HepG2 (cell line): Measurements from ENCODE around the gene CCDC97. TPM values are rescaled to one million over a fixed set of nuclear protein-coding genes. Genes with fewer than 3 reads are reported as not detected.

ENCODE experiments used
- DRAP1 ChIP-seq: IDR thresholded peaks from 2 replicates; pipeline ENCODE4 v1.6.1; 2016; ENCODE audit warnings: missing genetic modification reagents, missing compliant biosample characterization
- HNF1A ChIP-seq, 2 experiments: sonication (generic) in 1 of 2; formaldehyde crosslinking in 1 of 2; IDR thresholded peaks; 2 replicates each; pipeline versions ENCODE4 v1.4.0 to v1.6.1; 2016 to 2020; ENCODE audit warnings: borderline replicate concordance in 1 of 2, low read depth in 1 of 2, mild to moderate bottlenecking in 1 of 2, missing genetic modification reagents in 1 of 2
- PAF1 ChIP-seq: IDR thresholded peaks from 2 replicates; pipeline ENCODE4 v1.6.1; 2016; ENCODE audit warnings: missing genetic modification reagents, missing compliant biosample characterization
- PRPF4 ChIP-seq: fragments of 200-400 bp; formaldehyde crosslinking; IDR thresholded peaks from 2 replicates; pipeline ENCODE4 v1.6.1; 2016; ENCODE audit warnings: low read length, low read depth; ENCODE audit not compliant: poor library complexity, severe bottlenecking
- RELA ChIP-seq: sonication (generic); formaldehyde crosslinking; IDR thresholded peaks from 2 replicates; pipeline ENCODE4 v1.4.0; 2020; ENCODE audit warnings: missing genetic modification reagents
- RXRA ChIP-seq: sonication (generic); formaldehyde crosslinking; IDR thresholded peaks from 2 replicates; pipeline ENCODE4 v1.5.1; 2020; ENCODE audit warnings: missing genetic modification reagents
- RXRB ChIP-seq: IDR thresholded peaks from 2 replicates; pipeline ENCODE4 v1.6.1; 2016; ENCODE audit warnings: borderline replicate concordance, missing genetic modification reagents, missing compliant biosample characterization
- SAP130 ChIP-seq: IDR thresholded peaks from 2 replicates; pipeline ENCODE4 v1.6.1; 2016; ENCODE audit warnings: low read depth
- TBP ChIP-seq: sonication (generic); formaldehyde crosslinking; IDR thresholded peaks from 2 replicates; pipeline ENCODE4 v1.5.0; 2020; ENCODE audit warnings: missing genetic modification reagents
- ZBTB25 ChIP-seq: IDR thresholded peaks from 2 replicates; pipeline ENCODE4 v1.6.1; 2018; ENCODE audit warnings: missing genetic modification reagents
- ZBTB8A ChIP-seq: sonication (generic); formaldehyde crosslinking; IDR thresholded peaks from 2 replicates; pipeline ENCODE4 v1.4.0; 2020; ENCODE audit warnings: mild to moderate bottlenecking, low read depth, missing genetic modification reagents, borderline replicate concordance
- ZFP41 ChIP-seq: sonication (generic); formaldehyde crosslinking; IDR thresholded peaks from 2 replicates; pipeline ENCODE4 v1.4.0; 2020; ENCODE audit warnings: mild to moderate bottlenecking, missing genetic modification reagents, borderline replicate concordance
- ZNF17 ChIP-seq: sonication (generic); formaldehyde crosslinking; IDR thresholded peaks from 2 replicates; pipeline ENCODE4 v1.5.0; 2020; ENCODE audit warnings: mild to moderate bottlenecking, missing genetic modification reagents
- ZNF556 ChIP-seq: sonication (generic); formaldehyde crosslinking; IDR thresholded peaks from 2 replicates; pipeline ENCODE4 v1.4.0; 2020; ENCODE audit warnings: mild to moderate bottlenecking, missing genetic modification reagents, borderline replicate concordance
- ZNF703 ChIP-seq: sonication (generic); formaldehyde crosslinking; IDR thresholded peaks from 2 replicates; pipeline ENCODE4 v1.5.1; 2020; ENCODE audit warnings: missing genetic modification reagents, mild to moderate bottlenecking, moderate library complexity, borderline replicate concordance
- ZNF737 ChIP-seq: sonication (generic); formaldehyde crosslinking; IDR thresholded peaks from 2 replicates; pipeline ENCODE4 v1.5.0; 2020; ENCODE audit warnings: missing genetic modification reagents, mild to moderate bottlenecking, borderline replicate concordance
- ZNF800 ChIP-seq: sonication (generic); formaldehyde crosslinking; IDR thresholded peaks from 2 replicates; pipeline ENCODE4 v1.4.0; 2020; ENCODE audit warnings: missing genetic modification reagents
- polyA plus RNA-seq, 8 experiments: library from polyadenylated mRNA; depleted of rRNA in 3 of 8; stranded (reverse) in 7 of 8; unstranded in 1 of 8; fragments of >200 nt; fragmentation: Illumina TruSeq in 4 of 8; extraction: Trizol in 4 of 8; gene quantifications; 2 replicates each; pipeline versions ENCODE4 v1.2.1 to v1.2.3, GENCODE V29; 2011 to 2016; ENCODE audit warnings: low read depth in 4 of 8, missing spikeins in 1 of 8, mixed read lengths in 1 of 8; ENCODE audit not compliant: insufficient read depth in 1 of 8
- total RNA-seq, 5 experiments: library from RNA; depleted of rRNA; stranded (reverse); fragments of >200 nt; fragmentation: Illumina TruSeq; extraction: Trizol; gene quantifications; 2 replicates each; pipeline ENCODE4 v1.2.3, GENCODE V29; 2016; ENCODE audit warnings: low read depth in 1 of 5

The CCDC97 gene
- total and polyA plus RNA-seq, 2 of the 13 experiments (the other 11 are each of a cell fraction or from before 2014, with no cell fraction given): 6.2 to 7.3 TPM

GRCh38 chr19:41308450-41309179, 1.4 kb upstream of the CCDC97 start (continued):
- 0 out of 2 replicates have a peak, but pooled peaks have one; percentile 2 for TF ChIP-seq DRAP1 (CRISPR knock-in tag)
- TF ChIP-seq RXRA: no peak
- peak; percentile 58 for TF ChIP-seq SAP130 (CRISPR knock-in tag)
- no peak for TF ChIP-seq ZNF17 (CRISPR knock-in tag)
- TF ChIP-seq ZFP41 (CRISPR knock-in tag): no peak
- no peak for TF ChIP-seq ZBTB25 (CRISPR knock-in tag)
- 0 out of 2 replicates have a peak, but pooled peaks have one; percentile 34 for TF ChIP-seq ZBTB8A (CRISPR knock-in tag)
- no peak; the same call in 1 of the 2 replicates for TF ChIP-seq RELA (CRISPR knock-in tag)
- 0 out of 2 replicates have a peak, but pooled peaks have one; percentile 45 for TF ChIP-seq ZNF800 (CRISPR knock-in tag)
- no peak for TF ChIP-seq HNF1A (IDR thresholded peaks at IDR 0.05; ENCODE audit: low read depth)
- TF ChIP-seq HNF1A (CRISPR knock-in tag; IDR thresholded peaks at IDR 0.05; ENCODE audit: borderline replicate concordance): no peak
- TF ChIP-seq ZNF703: no peak
- TF ChIP-seq PRPF4: no peak
- TF ChIP-seq PAF1 (CRISPR knock-in tag): no peak
- no peak for TF ChIP-seq ZNF556 (CRISPR knock-in tag)
- TF ChIP-seq ZNF737 (CRISPR knock-in tag): no peak
- no peak for TF ChIP-seq TBP
- no peak for TF ChIP-seq RXRB (CRISPR knock-in tag)
